Measurements from ENCODE around the gene ULK3.

- TF ChIP-seq CTCF (IDR thresholded peaks at IDR 0.05 in 8 of 11, conservative IDR thresholded peaks at IDR 0.05 in 3 of 11) (no peak), POLR2AphosphoS5 (IDR thresholded peaks at IDR 0.05) (no peak)
Measured at GRCh38 chr15:74863239-74864056, 20.5 kb upstream of the ULK3 start.

Data from spleen (tissue), 7 donors.